ENCODE results near the gene PPARD.
A peak's percentile ranks its signal among the peaks of the same experiment; 100 is the strongest.
"Not testable (repeated sequence)": the region's sequence is repeated elsewhere in the genome, so short reads cannot be mapped to it uniquely, and the experiment has no call there.

PPARD gene

GRCh38 chr6:35312076-35312800, 30.1 kb upstream of the PPARD start:
- DNase-seq (ENCODE audit: low spot score) = no peak

GRCh38 chr6:35312807-35313206, 29.6 kb upstream of the PPARD start:
- no peak for DNase-seq (ENCODE audit: low spot score)

- no peak for DNase-seq (ENCODE audit: low spot score)
These were observed 24.7 kb upstream of the PPARD start for GRCh38 chr6:35317483-35318195.

GRCh38 chr6:35318196-35319171, 23.9 kb upstream of the PPARD start:
- no peak for DNase-seq (ENCODE audit: low spot score)

GRCh38 chr6:35319346-35320030, 22.9 kb upstream of the PPARD start:
- DNase-seq (ENCODE audit: low spot score) = no peak

- DNase-seq (ENCODE audit: low spot score) = no peak
These were observed 22.3 kb upstream of the PPARD start for GRCh38 chr6:35320031-35320410.

GRCh38 chr6:35321091-35321490, 21.3 kb upstream of the PPARD start:
- DNase-seq (ENCODE audit: low spot score) = no peak

- DNase-seq (ENCODE audit: low spot score) = no peak
These were observed 14.9 kb upstream of the PPARD start for GRCh38 chr6:35327349-35328027.

GRCh38 chr6:35328108-35328723, 14.1 kb upstream of the PPARD start:
- DNase-seq (ENCODE audit: low spot score) = no peak

GRCh38 chr6:35328965-35329364, 13.4 kb upstream of the PPARD start:
- not testable (repeated sequence) for DNase-seq (ENCODE audit: low spot score)

GRCh38 chr6:35330541-35331119, 11.7 kb upstream of the PPARD start:
- no peak for DNase-seq (ENCODE audit: low spot score)

GRCh38 chr6:35332074-35332887, 10.1 kb upstream of the PPARD start:
- DNase-seq (ENCODE audit: low spot score) = not testable (repeated sequence)

- no peak for DNase-seq (ENCODE audit: low spot score)
These were observed 801 bp upstream of the PPARD start for GRCh38 chr6:35341557-35341956.

- peak; percentile 17 for DNase-seq (ENCODE audit: low spot score)
These were observed 905 bp downstream of the PPARD start for GRCh38 chr6:35343092-35343834.

- DNase-seq (ENCODE audit: low spot score) = no peak
These were observed 1.6 kb downstream of the PPARD start for GRCh38 chr6:35343835-35344550.

GRCh38 chr6:35351422-35351821, 9.1 kb downstream of the PPARD start:
- DNase-seq (ENCODE audit: low spot score) = no peak

GRCh38 chr6:35352735-35353134, 10.4 kb downstream of the PPARD start:
- DNase-seq (ENCODE audit: low spot score) = no peak
